ENCODE measurements around the gene NFIL3.

GRCh38 chr9:91465420-91465819 is 41.8 kb upstream of the NFIL3 start:
- TF ChIP-seq, protein P1, sequence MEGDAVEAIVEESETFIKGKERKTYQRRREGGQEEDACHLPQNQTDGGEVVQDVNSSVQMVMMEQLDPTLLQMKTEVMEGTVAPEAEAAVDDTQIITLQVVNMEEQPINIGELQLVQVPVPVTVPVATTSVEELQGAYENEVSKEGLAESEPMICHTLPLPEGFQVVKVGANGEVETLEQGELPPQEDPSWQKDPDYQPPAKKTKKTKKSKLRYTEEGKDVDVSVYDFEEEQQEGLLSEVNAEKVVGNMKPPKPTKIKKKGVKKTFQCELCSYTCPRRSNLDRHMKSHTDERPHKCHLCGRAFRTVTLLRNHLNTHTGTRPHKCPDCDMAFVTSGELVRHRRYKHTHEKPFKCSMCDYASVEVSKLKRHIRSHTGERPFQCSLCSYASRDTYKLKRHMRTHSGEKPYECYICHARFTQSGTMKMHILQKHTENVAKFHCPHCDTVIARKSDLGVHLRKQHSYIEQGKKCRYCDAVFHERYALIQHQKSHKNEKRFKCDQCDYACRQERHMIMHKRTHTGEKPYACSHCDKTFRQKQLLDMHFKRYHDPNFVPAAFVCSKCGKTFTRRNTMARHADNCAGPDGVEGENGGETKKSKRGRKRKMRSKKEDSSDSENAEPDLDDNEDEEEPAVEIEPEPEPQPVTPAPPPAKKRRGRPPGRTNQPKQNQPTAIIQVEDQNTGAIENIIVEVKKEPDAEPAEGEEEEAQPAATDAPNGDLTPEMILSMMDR (conservative IDR thresholded peaks at IDR 0.05): no peak
- no peak for TF ChIP-seq EZH2 (IDR thresholded peaks at IDR 0.05; ENCODE audit: low read depth)

Measured in PC-9 (cell line).